H9 (cell line): Measurements from ENCODE around the gene SNTG2. TPM values are rescaled to one million over a fixed set of nuclear protein-coding genes. Genes with fewer than 3 reads are reported as not detected.

Source experiments
- DNase-seq: peaks from one replicate; pipeline ENCODE4 v3.0.0-alpha.2; 2017
- H2AFZ ChIP-seq: one replicate; pipeline ENCODE4 v1.6.1; 2013; ENCODE audit warnings: mild to moderate bottlenecking, low read length, control low read depth, moderate library complexity
- H2AK5ac ChIP-seq: 2 replicates; pipeline ENCODE4 v1.6.1; 2013; ENCODE audit warnings: low read length, control low read depth, mixed read lengths; ENCODE audit not compliant: insufficient read length
- H2BK120ac ChIP-seq: one replicate; pipeline ENCODE4 v1.6.1; 2013; ENCODE audit warnings: low read depth, mild to moderate bottlenecking, low read length, control low read depth, inconsistent platforms; ENCODE audit not compliant: poor library complexity, severe bottlenecking
- H2BK12ac ChIP-seq: 2 replicates; pipeline ENCODE4 v1.6.1; 2013; ENCODE audit warnings: low read length, control low read depth, mixed read lengths, low read depth; ENCODE audit not compliant: insufficient read length
- H2BK15ac ChIP-seq: 2 replicates; pipeline ENCODE4 v1.6.1; 2013; ENCODE audit warnings: low read depth, low read length, control low read depth
- H2BK20ac ChIP-seq: one replicate; pipeline ENCODE4 v1.6.1; 2013; ENCODE audit warnings: low read depth, mild to moderate bottlenecking, low read length, control low read depth, inconsistent platforms; ENCODE audit not compliant: poor library complexity, severe bottlenecking
- H2BK5ac ChIP-seq: 2 replicates; pipeline ENCODE4 v1.6.1; 2013; ENCODE audit warnings: low read length, control low read depth, mixed read lengths; ENCODE audit not compliant: insufficient read length
- H3K14ac ChIP-seq: 2 replicates; pipeline ENCODE4 v1.6.1; 2013; ENCODE audit warnings: low read length, control low read depth; ENCODE audit not compliant: insufficient read depth
- H3K18ac ChIP-seq: 2 replicates; pipeline ENCODE4 v1.6.1; 2013; ENCODE audit warnings: low read depth, mild to moderate bottlenecking, mixed read lengths, low read length, control low read depth; ENCODE audit not compliant: insufficient read length
- H3K23ac ChIP-seq: 2 replicates; pipeline ENCODE4 v1.6.1; 2013; ENCODE audit warnings: low read length, control low read depth, mixed read lengths, low read depth; ENCODE audit not compliant: insufficient read length
- H3K23me2 ChIP-seq: 2 replicates; pipeline ENCODE4 v1.6.1; 2013; ENCODE audit warnings: low read depth, mild to moderate bottlenecking, mixed read lengths, low read length, control low read depth; ENCODE audit not compliant: insufficient read length, poor library complexity, severe bottlenecking
- H3K27ac ChIP-seq: 2 replicates; pipeline ENCODE4 v1.5.1; 2013; ENCODE audit warnings: low read length, control low read depth, mixed read lengths, low read depth; ENCODE audit not compliant: insufficient read length
- H3K27me3 ChIP-seq: 2 replicates; pipeline ENCODE4 v1.6.1; 2013; ENCODE audit warnings: low read length, control low read depth, inconsistent platforms; ENCODE audit not compliant: insufficient read depth
- H3K4ac ChIP-seq: 2 replicates; pipeline ENCODE4 v1.6.1; 2013; ENCODE audit warnings: low read depth, mild to moderate bottlenecking, control low read depth, inconsistent platforms, low read length, moderate library complexity
- H3K4me1 ChIP-seq: 2 replicates; pipeline ENCODE4 v1.6.1; 2013; ENCODE audit warnings: low read length, control low read depth, inconsistent platforms; ENCODE audit not compliant: insufficient read depth
- H3K4me2 ChIP-seq: 2 replicates; pipeline ENCODE4 v1.6.1; 2013; ENCODE audit warnings: low read length, control low read depth, mixed read lengths; ENCODE audit not compliant: insufficient read length, insufficient read depth
- H3K56ac ChIP-seq: 2 replicates; pipeline ENCODE4 v1.6.1; 2013; ENCODE audit warnings: low read depth, mild to moderate bottlenecking, mixed read lengths, low read length, control low read depth; ENCODE audit not compliant: insufficient read length
- H3K79me1 ChIP-seq: 2 replicates; pipeline ENCODE4 v1.6.1; 2013; ENCODE audit warnings: low read depth, mild to moderate bottlenecking, moderate library complexity, low read length, control low read depth, inconsistent platforms; ENCODE audit not compliant: insufficient read depth, poor library complexity, severe bottlenecking
- H3K79me2 ChIP-seq: 2 replicates; pipeline ENCODE4 v1.6.1; 2013; ENCODE audit warnings: low read length, control low read depth, inconsistent platforms; ENCODE audit not compliant: insufficient read depth
- H3K9ac ChIP-seq: 2 replicates; pipeline ENCODE4 v1.6.1; 2013; ENCODE audit warnings: low read length, control low read depth, mixed read lengths; ENCODE audit not compliant: insufficient read length; ENCODE audit errors: extremely low read depth
- H3K9me3 ChIP-seq: one replicate; pipeline ENCODE4 v1.6.1; 2013; ENCODE audit warnings: low read depth, low read length, inconsistent platforms; ENCODE audit not compliant: control insufficient read depth
- H3T11ph ChIP-seq: one replicate; pipeline ENCODE4 v1.6.1; 2013; ENCODE audit warnings: mild to moderate bottlenecking, low read length, control low read depth, inconsistent platforms
- H4K20me1 ChIP-seq: one replicate; pipeline ENCODE4 v1.6.1; 2013; ENCODE audit not compliant: control insufficient read depth, insufficient read length, insufficient read depth
- H4K5ac ChIP-seq: 2 replicates; pipeline ENCODE4 v1.6.1; 2013; ENCODE audit warnings: low read depth, mild to moderate bottlenecking, mixed read lengths, low read length, control low read depth; ENCODE audit not compliant: insufficient read length
- H4K8ac ChIP-seq: replicated peaks from 2 replicates; pipeline ENCODE4 v1.6.1; 2013; ENCODE audit warnings: low read length, control low read depth, mixed read lengths, low read depth; ENCODE audit not compliant: insufficient read length
- H4K91ac ChIP-seq: 2 replicates; pipeline ENCODE4 v1.6.1; 2013; ENCODE audit warnings: low read depth, mild to moderate bottlenecking, moderate library complexity, mixed read lengths, low read length, control low read depth; ENCODE audit not compliant: insufficient read length
- H3K27ac Mint-ChIP-seq, 3 experiments: 2 replicates in 2 of 3; 3 replicates in 1 of 3; pipeline ENCODE4 v1.8.0; 2020 to 2021; ENCODE audit warnings: mixed read lengths in 3 of 3, mild to moderate bottlenecking in 1 of 3, moderate library complexity in 1 of 3
- H3K27me3 Mint-ChIP-seq: 2 replicates; pipeline ENCODE4 v1.8.0; 2021; ENCODE audit warnings: low read depth, mild to moderate bottlenecking, moderate library complexity, mixed read lengths
- H3K36me3 Mint-ChIP-seq, 3 experiments: 2 replicates in 2 of 3; 3 replicates in 1 of 3; pipeline ENCODE4 v1.8.0; 2020 to 2021; ENCODE audit warnings: low read depth in 3 of 3, mixed read lengths in 3 of 3; ENCODE audit not compliant: insufficient read depth in 1 of 3
- H3K4me1 Mint-ChIP-seq, 2 experiments: 2 replicates each; pipeline ENCODE4 v1.8.0; 2020; ENCODE audit warnings: mixed read lengths in 2 of 2
- H3K4me3 Mint-ChIP-seq, 2 experiments: 2 replicates in 1 of 2; 3 replicates in 1 of 2; pipeline ENCODE4 v1.8.0; 2020 to 2021; ENCODE audit warnings: mild to moderate bottlenecking in 2 of 2, mixed read lengths in 2 of 2, moderate library complexity in 1 of 2
- H3K9me3 Mint-ChIP-seq, 2 experiments: 2 replicates in 1 of 2; 3 replicates in 1 of 2; pipeline ENCODE4 v1.8.0; 2020; ENCODE audit warnings: mild to moderate bottlenecking in 2 of 2, mixed read lengths in 2 of 2, moderate library complexity in 1 of 2
- WGBS: extraction: QIAGEN DNeasy Blood & Tissue Kit; methylation state at CpG from one replicate; pipeline ENCODE4 v1.1.7; 2013; ENCODE audit warnings: missing lambda C conversion rate, low lambda C conversion rate, mixed read lengths; ENCODE audit not compliant: insufficient read length; ENCODE audit errors: extremely low coverage; 5-methylcytosine and 5-hydroxymethylcytosine counted together
- total RNA-seq: library from RNA; stranded (reverse); gene quantifications from 2 replicates; pipeline ENCODE4 v1.2.1, GENCODE V29; 2021
- TF ChIP-seq, protein P1 (sequence below): fragments of 200-600 bp; sonication (generic); conservative IDR thresholded peaks from 3 replicates; pipeline ENCODE4 v1.8.0; 2021; ENCODE audit warnings: antibody characterized with exemption, mild to moderate bottlenecking

The SNTG2 gene
- total RNA-seq, 1 experiment from 2014 or later = 13.2 TPM

- no peak overlapping the region for H3K9ac ChIP-seq
Measured at GRCh38 chr2:1328684-1329083, 378.0 kb downstream of the SNTG2 start.

More at GRCh38 chr2:1328684-1329083, 378.0 kb downstream of the SNTG2 start:
- Mint-ChIP-seq H3K4me3 (no peak overlapping the region), H3K9me3 (peaks cover 4 to 10% of the 10 kb centered on the region in 2 experiments; a peak in 4 of 5 replicates), H3K27ac (no peak overlapping the region; a peak in 1 of 7 replicates), H3K36me3 (peaks cover 11 to 12% (median 12%) of the 10 kb centered on the region in 3 experiments; a peak in 6 of 7 replicates), H3K27me3 (no peaks in the 10 kb centered on the region), H3K4me1 (peaks cover 0 to 12% of the 10 kb centered on the region in 2 experiments; a peak in 1 of 4 replicates)
- Histone ChIP-seq H3K23me2 (no peaks in the 10 kb centered on the region), H2BK15ac (no peak overlapping the region), H4K20me1 (no peaks in the 10 kb centered on the region), H4K8ac (no peak overlapping the region), H2BK12ac (no peak overlapping the region), H3T11ph (no peak overlapping the region), H3K18ac (no peak overlapping the region), H4K5ac (no peak overlapping the region), H3K79me2 (no peaks in the 10 kb centered on the region), H2AFZ (no peak overlapping the region), H3K27me3 (no peaks in the 10 kb centered on the region), H3K79me1 (no peaks in the 10 kb centered on the region), H4K91ac (no peak overlapping the region), H3K4me1 (no peaks in the 10 kb centered on the region; the same call in 1 of the 2 replicates), H2BK5ac (no peak overlapping the region), H3K9me3 (no peaks in the 10 kb centered on the region), H3K56ac (no peak overlapping the region), H2BK20ac (no peak overlapping the region), H3K14ac (no peak overlapping the region), H3K23ac (no peak overlapping the region), H3K4me2 (no peak overlapping the region), H2BK120ac (no peak overlapping the region), H3K27ac (no peak overlapping the region), H3K4ac (no peak overlapping the region), H2AK5ac (no peak overlapping the region)
- DNase-seq = no peak
- WGBS = no CpG with 5 or more reads among the region's 5 CpGs
- TF ChIP-seq, protein P1, sequence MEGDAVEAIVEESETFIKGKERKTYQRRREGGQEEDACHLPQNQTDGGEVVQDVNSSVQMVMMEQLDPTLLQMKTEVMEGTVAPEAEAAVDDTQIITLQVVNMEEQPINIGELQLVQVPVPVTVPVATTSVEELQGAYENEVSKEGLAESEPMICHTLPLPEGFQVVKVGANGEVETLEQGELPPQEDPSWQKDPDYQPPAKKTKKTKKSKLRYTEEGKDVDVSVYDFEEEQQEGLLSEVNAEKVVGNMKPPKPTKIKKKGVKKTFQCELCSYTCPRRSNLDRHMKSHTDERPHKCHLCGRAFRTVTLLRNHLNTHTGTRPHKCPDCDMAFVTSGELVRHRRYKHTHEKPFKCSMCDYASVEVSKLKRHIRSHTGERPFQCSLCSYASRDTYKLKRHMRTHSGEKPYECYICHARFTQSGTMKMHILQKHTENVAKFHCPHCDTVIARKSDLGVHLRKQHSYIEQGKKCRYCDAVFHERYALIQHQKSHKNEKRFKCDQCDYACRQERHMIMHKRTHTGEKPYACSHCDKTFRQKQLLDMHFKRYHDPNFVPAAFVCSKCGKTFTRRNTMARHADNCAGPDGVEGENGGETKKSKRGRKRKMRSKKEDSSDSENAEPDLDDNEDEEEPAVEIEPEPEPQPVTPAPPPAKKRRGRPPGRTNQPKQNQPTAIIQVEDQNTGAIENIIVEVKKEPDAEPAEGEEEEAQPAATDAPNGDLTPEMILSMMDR = no peak
